Measurements from ENCODE around the gene EDIL3. TPM values are rescaled to one million over a fixed set of nuclear protein-coding genes. Genes with fewer than 3 reads are reported as not detected.

EDIL3 gene
- total and polyA plus RNA-seq, 2 donors from 2014 or later, result 5.2 to 32.8 TPM

DNA sequence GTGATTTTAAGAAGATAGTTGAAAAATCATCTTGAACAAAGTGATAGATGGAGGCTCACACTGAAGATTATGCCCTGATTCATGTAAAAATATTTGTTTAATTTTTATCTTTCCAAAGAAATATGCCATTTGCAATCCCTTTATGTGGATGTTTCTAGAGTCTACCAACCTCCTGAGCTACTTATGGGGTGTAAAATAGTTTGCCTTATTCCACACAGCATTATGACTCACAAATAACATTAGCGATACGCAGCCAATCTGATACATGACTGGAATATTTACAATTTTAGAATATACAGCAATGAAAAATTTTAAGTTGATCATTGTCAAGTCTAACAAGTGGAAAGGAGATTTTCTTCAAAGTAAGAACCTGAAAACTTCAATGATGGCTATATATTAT, 327.5 kb downstream of the EDIL3 start:
- Histone ChIP-seq H3K4me1 (ENCODE audit: control insufficient read depth in 2 of 3, insufficient read depth in 2 of 3, low read depth in 1 of 3, low read length in 3 of 3) (no peaks in the 10 kb centered on the region), H3K9ac (ENCODE audit: low read length in 3 of 3) (no peak overlapping the region), H3K4me3 (ENCODE audit: low read length in 3 of 3) (no peak overlapping the region), H3K36me3 (ENCODE audit: control insufficient read depth in 2 of 3, insufficient read depth in 3 of 3, low read length in 3 of 3) (no peaks in the 10 kb centered on the region), H3K27me3 (ENCODE audit: control insufficient read depth, insufficient read depth, low read length) (no peaks in the 10 kb centered on the region), H3K9me3 (ENCODE audit: control insufficient read depth in 2 of 3, insufficient read depth in 1 of 3, low read length in 3 of 3) (no peaks in the 10 kb centered on the region), H3K27ac (ENCODE audit: low read depth in 2 of 2, low read length in 2 of 2) (no peak overlapping the region)
- intact Hi-C loops (cut with DNase I), result no loop called here
- FAIRE-seq (no peak), DNase-seq (no peak)
- TF ChIP-seq, protein P1, sequence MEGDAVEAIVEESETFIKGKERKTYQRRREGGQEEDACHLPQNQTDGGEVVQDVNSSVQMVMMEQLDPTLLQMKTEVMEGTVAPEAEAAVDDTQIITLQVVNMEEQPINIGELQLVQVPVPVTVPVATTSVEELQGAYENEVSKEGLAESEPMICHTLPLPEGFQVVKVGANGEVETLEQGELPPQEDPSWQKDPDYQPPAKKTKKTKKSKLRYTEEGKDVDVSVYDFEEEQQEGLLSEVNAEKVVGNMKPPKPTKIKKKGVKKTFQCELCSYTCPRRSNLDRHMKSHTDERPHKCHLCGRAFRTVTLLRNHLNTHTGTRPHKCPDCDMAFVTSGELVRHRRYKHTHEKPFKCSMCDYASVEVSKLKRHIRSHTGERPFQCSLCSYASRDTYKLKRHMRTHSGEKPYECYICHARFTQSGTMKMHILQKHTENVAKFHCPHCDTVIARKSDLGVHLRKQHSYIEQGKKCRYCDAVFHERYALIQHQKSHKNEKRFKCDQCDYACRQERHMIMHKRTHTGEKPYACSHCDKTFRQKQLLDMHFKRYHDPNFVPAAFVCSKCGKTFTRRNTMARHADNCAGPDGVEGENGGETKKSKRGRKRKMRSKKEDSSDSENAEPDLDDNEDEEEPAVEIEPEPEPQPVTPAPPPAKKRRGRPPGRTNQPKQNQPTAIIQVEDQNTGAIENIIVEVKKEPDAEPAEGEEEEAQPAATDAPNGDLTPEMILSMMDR (IDR thresholded peaks at IDR 0.05; ENCODE audit: borderline replicate concordance, extremely low read depth, insufficient read depth), result no peak

DNA sequence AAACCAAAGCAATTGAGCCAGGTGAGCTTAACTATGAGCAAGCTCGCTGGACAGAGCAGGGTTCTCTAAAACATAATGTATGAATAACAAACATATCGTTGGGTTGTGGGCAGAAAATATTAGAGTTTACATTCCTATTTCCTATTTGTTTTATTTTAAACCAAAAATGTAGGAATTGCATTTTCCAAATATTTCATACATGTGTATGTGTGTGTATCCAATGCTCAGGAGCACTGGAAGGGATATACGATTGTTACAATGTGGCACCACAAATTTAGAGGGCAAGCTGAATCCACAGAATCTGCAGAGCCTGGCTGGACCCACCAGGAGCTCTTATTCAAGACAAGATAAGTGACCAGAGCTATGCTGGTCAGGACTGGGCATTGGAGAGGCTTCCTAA, 338.7 kb downstream of the EDIL3 start:
- DNase-seq (no peak), FAIRE-seq (no peak)
- Histone ChIP-seq H3K36me3 (ENCODE audit: control insufficient read depth in 2 of 3, insufficient read depth in 3 of 3, low read length in 3 of 3) (no peaks in the 10 kb centered on the region), H3K4me3 (ENCODE audit: low read length in 3 of 3) (no peak overlapping the region), H3K9ac (ENCODE audit: low read length in 3 of 3) (no peak overlapping the region), H3K27me3 (ENCODE audit: control insufficient read depth, insufficient read depth, low read length) (no peaks in the 10 kb centered on the region), H3K4me1 (ENCODE audit: control insufficient read depth in 2 of 3, insufficient read depth in 2 of 3, low read depth in 1 of 3, low read length in 3 of 3) (no peaks in the 10 kb centered on the region), H3K27ac (ENCODE audit: low read depth in 2 of 2, low read length in 2 of 2) (no peak overlapping the region), H3K9me3 (ENCODE audit: control insufficient read depth in 2 of 3, insufficient read depth in 1 of 3, low read length in 3 of 3) (no peaks in the 10 kb centered on the region)
- TF ChIP-seq, protein P1 (IDR thresholded peaks at IDR 0.05; ENCODE audit: borderline replicate concordance, extremely low read depth, insufficient read depth), result no peak
- intact Hi-C loops (cut with DNase I), result no loop called here

DNA sequence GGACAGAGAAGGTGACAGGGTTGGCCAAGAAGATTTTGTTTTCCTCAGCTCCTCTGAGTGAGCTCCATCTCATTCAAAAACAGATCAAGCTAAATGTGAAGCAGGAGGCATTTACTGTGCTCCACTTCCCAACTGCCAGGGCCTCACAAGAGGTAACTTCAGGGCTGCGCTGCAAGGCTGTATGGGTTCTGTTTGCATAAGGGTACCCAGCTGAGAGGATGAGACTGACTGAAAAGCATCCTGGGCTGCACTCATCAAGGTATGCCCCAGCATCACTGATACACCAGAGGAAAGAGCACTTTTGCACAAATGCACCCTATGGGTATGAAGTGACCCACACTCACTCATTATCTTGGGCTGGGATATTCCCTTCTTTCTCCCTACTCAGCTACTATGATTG, 347.8 kb downstream of the EDIL3 start:
- DNase-seq, result no peak
- no peak overlapping the region for H3K27ac ChIP-seq (ENCODE audit: low read depth in 2 of 2, low read length in 2 of 2)
- TF ChIP-seq, protein P1 (IDR thresholded peaks at IDR 0.05; ENCODE audit: borderline replicate concordance, extremely low read depth, insufficient read depth), result no peak
- no peaks in the 10 kb centered on the region for H3K4me1 ChIP-seq (ENCODE audit: control insufficient read depth in 2 of 3, insufficient read depth in 2 of 3, low read depth in 1 of 3, low read length in 3 of 3)
- H3K36me3 ChIP-seq (ENCODE audit: control insufficient read depth in 2 of 3, insufficient read depth in 3 of 3, low read length in 3 of 3), result no peaks in the 10 kb centered on the region
- FAIRE-seq, result no peak
- intact Hi-C loops (cut with DNase I), result no loop called here
- no peaks in the 10 kb centered on the region for H3K9me3 ChIP-seq (ENCODE audit: control insufficient read depth in 2 of 3, insufficient read depth in 1 of 3, low read length in 3 of 3)
- H3K4me3 ChIP-seq (ENCODE audit: low read length in 3 of 3), result no peak overlapping the region
- no peak overlapping the region for H3K9ac ChIP-seq (ENCODE audit: low read length in 3 of 3)
- no peaks in the 10 kb centered on the region for H3K27me3 ChIP-seq (ENCODE audit: control insufficient read depth, insufficient read depth, low read length)

DNA sequence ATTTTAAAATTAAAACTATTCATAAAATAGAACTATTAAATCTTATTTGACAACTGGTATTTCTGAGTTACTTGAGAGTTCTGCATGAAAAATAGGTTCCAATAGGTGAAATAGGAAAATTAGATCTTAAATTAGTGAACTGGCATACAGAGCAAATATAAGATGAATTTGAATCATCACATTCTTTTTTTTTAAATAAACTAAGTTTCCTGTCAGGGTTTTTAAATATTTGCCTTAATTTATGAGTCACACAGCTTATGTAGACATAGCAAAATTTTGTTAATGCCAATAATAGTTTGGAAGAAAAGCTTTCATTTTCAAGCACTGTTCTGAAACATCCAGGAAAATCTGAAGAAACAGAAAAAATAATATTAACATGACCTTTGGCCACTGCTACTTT, 352.4 kb downstream of the EDIL3 start:
- Histone ChIP-seq H3K27ac (ENCODE audit: low read depth in 2 of 2, low read length in 2 of 2) (no peak overlapping the region), H3K27me3 (ENCODE audit: control insufficient read depth, insufficient read depth, low read length) (no peaks in the 10 kb centered on the region), H3K36me3 (ENCODE audit: control insufficient read depth in 2 of 3, insufficient read depth in 3 of 3, low read length in 3 of 3) (no peaks in the 10 kb centered on the region), H3K4me3 (ENCODE audit: low read length in 3 of 3) (no peak overlapping the region), H3K4me1 (ENCODE audit: control insufficient read depth in 2 of 3, insufficient read depth in 2 of 3, low read depth in 1 of 3, low read length in 3 of 3) (no peaks in the 10 kb centered on the region), H3K9me3 (ENCODE audit: control insufficient read depth in 2 of 3, insufficient read depth in 1 of 3, low read length in 3 of 3) (no peaks in the 10 kb centered on the region), H3K9ac (ENCODE audit: low read length in 3 of 3) (no peak overlapping the region)
- intact Hi-C loops (cut with DNase I), result no loop called here
- TF ChIP-seq, protein P1 (IDR thresholded peaks at IDR 0.05; ENCODE audit: borderline replicate concordance, extremely low read depth, insufficient read depth), result no peak
- FAIRE-seq (no peak), DNase-seq (no peak)

All from kidney (tissue), 14 donors.